Loucy (cell line): ENCODE measurements around the gene AFF3.

Experiments used
- H2AFZ ChIP-seq: fragments of 200-600 bp; sonication (generic); 2 replicates; pipeline ENCODE4 v1.6.0; 2016; ENCODE audit warnings: antibody characterized with exemption, mild to moderate bottlenecking, low read length, moderate library complexity
- H3F3A ChIP-seq: fragments of 200-600 bp; 2 replicates; pipeline ENCODE4 v1.6.0; 2016; ENCODE audit warnings: antibody characterized with exemption, low read depth, mild to moderate bottlenecking
- H3K27me3 ChIP-seq: fragments of 200-600 bp; sonication (generic); 2 replicates; pipeline ENCODE4 v1.6.1; 2014; ENCODE audit warnings: low read length, mild to moderate bottlenecking; ENCODE audit not compliant: insufficient read depth, poor library complexity, severe bottlenecking
- H3K36me3 ChIP-seq: fragments of 200-600 bp; sonication (generic); 2 replicates; pipeline ENCODE4 v1.6.1; 2016; ENCODE audit warnings: low read length; ENCODE audit not compliant: insufficient read depth
- H3K4me1 ChIP-seq: fragments of 200-600 bp; sonication (generic); 2 replicates; pipeline ENCODE4 v1.5.1; 2014; ENCODE audit warnings: low read length, mild to moderate bottlenecking; ENCODE audit not compliant: insufficient read depth, poor library complexity, severe bottlenecking
- H3K4me2 ChIP-seq: fragments of 200-600 bp; sonication (generic); 2 replicates; pipeline ENCODE4 v1.6.0; 2014; ENCODE audit warnings: antibody characterized with exemption, low read length, low read depth, mild to moderate bottlenecking; ENCODE audit not compliant: poor library complexity, severe bottlenecking
- H3K4me3 ChIP-seq: fragments of 200-600 bp; sonication (generic); 2 replicates; pipeline ENCODE4 v1.5.1; 2014; ENCODE audit warnings: low read length, mild to moderate bottlenecking, mixed read lengths; ENCODE audit not compliant: poor library complexity, severe bottlenecking
- H3K79me2 ChIP-seq: fragments of 200-600 bp; sonication (generic); 2 replicates; pipeline ENCODE4 v1.6.1; 2014; ENCODE audit warnings: low read length; ENCODE audit not compliant: insufficient read depth
- H3K9ac ChIP-seq: fragments of 200-600 bp; sonication (generic); 2 replicates; pipeline ENCODE4 v1.6.0; 2014; ENCODE audit warnings: mild to moderate bottlenecking, low read depth, low read length, moderate library complexity; ENCODE audit not compliant: poor library complexity, severe bottlenecking
- H3K9me2 ChIP-seq: fragments of 200-600 bp; sonication (generic); replicated peaks from 2 replicates; pipeline ENCODE4 v1.6.1; 2016; ENCODE audit warnings: low read depth, low read length, mixed read lengths
- H3K9me3 ChIP-seq: fragments of 200-600 bp; sonication (generic); 2 replicates; pipeline ENCODE4 v1.6.1; 2014; ENCODE audit warnings: mild to moderate bottlenecking, antibody characterized with exemption, low read length, low read depth; ENCODE audit not compliant: insufficient read depth
- H4K20me1 ChIP-seq: fragments of 200-600 bp; sonication (generic); 2 replicates; pipeline ENCODE4 v1.6.0; 2014; ENCODE audit warnings: antibody characterized with exemption, low read length, mild to moderate bottlenecking; ENCODE audit not compliant: insufficient read depth, poor library complexity, severe bottlenecking
- EZH2phosphoT487 ChIP-seq: fragments of 200-600 bp; IDR thresholded peaks from 2 replicates; pipeline ENCODE4 v1.6.1; 2018; ENCODE audit warnings: antibody characterized with exemption, mild to moderate bottlenecking, moderate library complexity, borderline replicate concordance
- TF ChIP-seq, protein P1 (sequence below): fragments of 200-600 bp; sonication (generic); conservative IDR thresholded peaks from 2 replicates; pipeline ENCODE4 v1.5.1; 2014; ENCODE audit warnings: mild to moderate bottlenecking, antibody characterized with exemption, low read length

AFF3 gene

DNA sequence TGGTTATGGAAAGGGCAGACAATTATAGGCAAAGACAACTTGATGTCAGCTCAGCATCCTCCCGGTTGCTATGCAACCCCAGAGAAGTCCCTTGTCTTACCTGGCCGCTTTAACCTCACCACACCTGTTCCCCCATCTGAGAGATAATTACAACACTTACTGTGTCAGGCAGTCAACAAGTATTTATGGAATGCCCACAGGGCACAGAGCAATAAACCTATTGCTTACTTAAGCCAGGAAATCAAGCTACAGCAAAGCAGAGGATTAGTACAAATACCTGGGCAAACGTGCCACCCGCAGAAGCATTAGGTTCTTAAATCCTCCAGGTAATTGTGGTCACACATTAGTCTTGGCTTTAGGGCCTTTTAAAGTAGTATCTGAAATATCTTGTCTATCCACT lies 332.2 kb downstream of the AFF3 start:
- TF ChIP-seq, protein P1, sequence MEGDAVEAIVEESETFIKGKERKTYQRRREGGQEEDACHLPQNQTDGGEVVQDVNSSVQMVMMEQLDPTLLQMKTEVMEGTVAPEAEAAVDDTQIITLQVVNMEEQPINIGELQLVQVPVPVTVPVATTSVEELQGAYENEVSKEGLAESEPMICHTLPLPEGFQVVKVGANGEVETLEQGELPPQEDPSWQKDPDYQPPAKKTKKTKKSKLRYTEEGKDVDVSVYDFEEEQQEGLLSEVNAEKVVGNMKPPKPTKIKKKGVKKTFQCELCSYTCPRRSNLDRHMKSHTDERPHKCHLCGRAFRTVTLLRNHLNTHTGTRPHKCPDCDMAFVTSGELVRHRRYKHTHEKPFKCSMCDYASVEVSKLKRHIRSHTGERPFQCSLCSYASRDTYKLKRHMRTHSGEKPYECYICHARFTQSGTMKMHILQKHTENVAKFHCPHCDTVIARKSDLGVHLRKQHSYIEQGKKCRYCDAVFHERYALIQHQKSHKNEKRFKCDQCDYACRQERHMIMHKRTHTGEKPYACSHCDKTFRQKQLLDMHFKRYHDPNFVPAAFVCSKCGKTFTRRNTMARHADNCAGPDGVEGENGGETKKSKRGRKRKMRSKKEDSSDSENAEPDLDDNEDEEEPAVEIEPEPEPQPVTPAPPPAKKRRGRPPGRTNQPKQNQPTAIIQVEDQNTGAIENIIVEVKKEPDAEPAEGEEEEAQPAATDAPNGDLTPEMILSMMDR: no peak
- no peak for TF ChIP-seq EZH2phosphoT487
- Histone ChIP-seq H3K9ac (no peak overlapping the region), H3K4me1 (peaks cover 1% of the 10 kb centered on the region), H3K27me3 (no peaks in the 10 kb centered on the region), H3K9me2 (no peaks in the 10 kb centered on the region), H3K4me3 (no peak overlapping the region), H3K9me3 (no peaks in the 10 kb centered on the region), H3K36me3 (no peaks in the 10 kb centered on the region), H3K4me2 (no peak overlapping the region), H4K20me1 (no peaks in the 10 kb centered on the region), H2AFZ (no peak overlapping the region), H3F3A (no peaks in the 10 kb centered on the region), H3K79me2 (no peaks in the 10 kb centered on the region)

- Histone ChIP-seq H3K27me3 (no peaks in the 10 kb centered on the region), H3K4me1 (peaks cover 8% of the 10 kb centered on the region), H3K79me2 (no peaks in the 10 kb centered on the region)
Observed at GRCh38 chr2:99809259-99809900, 333.0 kb downstream of the AFF3 start.

GRCh38 chr2:99808361-99809200 lies 333.8 kb downstream of the AFF3 start:
- Histone ChIP-seq H3K36me3 (no peaks in the 10 kb centered on the region), H4K20me1 (no peaks in the 10 kb centered on the region), H3K4me1 (peaks cover 14% of the 10 kb centered on the region), H3K9me3 (no peaks in the 10 kb centered on the region), H3K27me3 (no peaks in the 10 kb centered on the region), H3F3A (no peaks in the 10 kb centered on the region), H2AFZ (no peak overlapping the region), H3K9ac (no peak overlapping the region), H3K4me3 (no peak overlapping the region), H3K9me2 (no peaks in the 10 kb centered on the region), H3K4me2 (no peak overlapping the region), H3K79me2 (no peaks in the 10 kb centered on the region)
- TF ChIP-seq EZH2phosphoT487: no peak
- TF ChIP-seq, protein P1: no peak

More at GRCh38 chr2:99809259-99809900, 333.0 kb downstream of the AFF3 start:
- no peaks in the 10 kb centered on the region for H3K9me2 ChIP-seq
- no peaks in the 10 kb centered on the region for H4K20me1 ChIP-seq
- H3F3A ChIP-seq: no peaks in the 10 kb centered on the region
- no peak overlapping the region for H3K9ac ChIP-seq
- H2AFZ ChIP-seq: no peak overlapping the region
- no peak overlapping the region for H3K4me2 ChIP-seq
- no peak for TF ChIP-seq EZH2phosphoT487
- TF ChIP-seq, protein P1: no peak
- no peaks in the 10 kb centered on the region for H3K36me3 ChIP-seq
- no peak overlapping the region for H3K4me3 ChIP-seq
- no peaks in the 10 kb centered on the region for H3K9me3 ChIP-seq
